ENCODE results near the gene FNDC10.

The FNDC10 gene

DNA sequence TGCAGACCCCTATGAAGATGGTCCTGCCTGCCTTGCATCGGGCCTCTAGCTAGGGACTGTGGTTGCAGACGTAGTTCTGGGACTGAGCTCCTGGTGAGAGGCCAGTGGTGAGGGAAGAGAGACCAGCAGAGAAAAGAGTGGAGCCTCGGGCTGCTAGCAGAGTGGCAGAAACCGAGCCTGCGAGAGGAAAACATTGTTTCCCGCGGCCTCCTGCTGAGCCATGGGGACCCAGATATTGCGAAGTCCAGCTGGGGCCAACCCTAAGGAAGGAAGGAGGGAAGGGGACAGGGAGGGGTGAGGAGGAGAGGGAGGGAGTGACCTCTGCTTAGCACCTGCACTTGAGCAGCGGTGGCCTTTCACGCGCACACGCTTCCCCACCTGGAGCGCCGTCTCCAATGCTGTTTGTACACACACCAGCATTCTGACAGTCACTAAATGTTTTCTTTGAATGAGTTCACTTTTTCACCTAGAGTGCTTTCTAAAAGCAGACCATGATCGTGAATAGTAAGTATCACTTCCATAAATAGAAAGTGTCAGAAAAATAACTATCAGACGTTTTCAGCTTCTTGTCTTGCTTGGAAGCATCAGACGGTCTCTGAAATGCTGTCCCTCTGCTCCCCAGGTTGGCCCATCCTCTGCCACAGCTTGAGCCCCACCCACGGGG lies 2.5 kb upstream of the FNDC10 start:
- no peaks in the 10 kb centered on the region for H3K9me3 ChIP-seq
- H3K27me3 ChIP-seq: peaks cover 4% of the 10 kb centered on the region
- no peaks in the 10 kb centered on the region for H3K36me3 ChIP-seq
- TF ChIP-seq, protein P1, sequence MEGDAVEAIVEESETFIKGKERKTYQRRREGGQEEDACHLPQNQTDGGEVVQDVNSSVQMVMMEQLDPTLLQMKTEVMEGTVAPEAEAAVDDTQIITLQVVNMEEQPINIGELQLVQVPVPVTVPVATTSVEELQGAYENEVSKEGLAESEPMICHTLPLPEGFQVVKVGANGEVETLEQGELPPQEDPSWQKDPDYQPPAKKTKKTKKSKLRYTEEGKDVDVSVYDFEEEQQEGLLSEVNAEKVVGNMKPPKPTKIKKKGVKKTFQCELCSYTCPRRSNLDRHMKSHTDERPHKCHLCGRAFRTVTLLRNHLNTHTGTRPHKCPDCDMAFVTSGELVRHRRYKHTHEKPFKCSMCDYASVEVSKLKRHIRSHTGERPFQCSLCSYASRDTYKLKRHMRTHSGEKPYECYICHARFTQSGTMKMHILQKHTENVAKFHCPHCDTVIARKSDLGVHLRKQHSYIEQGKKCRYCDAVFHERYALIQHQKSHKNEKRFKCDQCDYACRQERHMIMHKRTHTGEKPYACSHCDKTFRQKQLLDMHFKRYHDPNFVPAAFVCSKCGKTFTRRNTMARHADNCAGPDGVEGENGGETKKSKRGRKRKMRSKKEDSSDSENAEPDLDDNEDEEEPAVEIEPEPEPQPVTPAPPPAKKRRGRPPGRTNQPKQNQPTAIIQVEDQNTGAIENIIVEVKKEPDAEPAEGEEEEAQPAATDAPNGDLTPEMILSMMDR (IDR thresholded peaks at IDR 0.05; ENCODE audit: low read depth, low read length): no peak
- no peak for DNase-seq
- peaks cover 16% of the 10 kb centered on the region for H3K4me1 ChIP-seq
- H3K4me3 ChIP-seq (ENCODE audit: low read depth, low read length): no peak overlapping the region

GRCh38 chr1:1601564-1602303 lies 1.8 kb upstream of the FNDC10 start:
- H3K4me3 ChIP-seq (ENCODE audit: low read depth, low read length): no peak overlapping the region
- peaks cover 4% of the 10 kb centered on the region for H3K27me3 ChIP-seq
- TF ChIP-seq, protein P1 (IDR thresholded peaks at IDR 0.05; ENCODE audit: low read depth, low read length): no peak

DNA sequence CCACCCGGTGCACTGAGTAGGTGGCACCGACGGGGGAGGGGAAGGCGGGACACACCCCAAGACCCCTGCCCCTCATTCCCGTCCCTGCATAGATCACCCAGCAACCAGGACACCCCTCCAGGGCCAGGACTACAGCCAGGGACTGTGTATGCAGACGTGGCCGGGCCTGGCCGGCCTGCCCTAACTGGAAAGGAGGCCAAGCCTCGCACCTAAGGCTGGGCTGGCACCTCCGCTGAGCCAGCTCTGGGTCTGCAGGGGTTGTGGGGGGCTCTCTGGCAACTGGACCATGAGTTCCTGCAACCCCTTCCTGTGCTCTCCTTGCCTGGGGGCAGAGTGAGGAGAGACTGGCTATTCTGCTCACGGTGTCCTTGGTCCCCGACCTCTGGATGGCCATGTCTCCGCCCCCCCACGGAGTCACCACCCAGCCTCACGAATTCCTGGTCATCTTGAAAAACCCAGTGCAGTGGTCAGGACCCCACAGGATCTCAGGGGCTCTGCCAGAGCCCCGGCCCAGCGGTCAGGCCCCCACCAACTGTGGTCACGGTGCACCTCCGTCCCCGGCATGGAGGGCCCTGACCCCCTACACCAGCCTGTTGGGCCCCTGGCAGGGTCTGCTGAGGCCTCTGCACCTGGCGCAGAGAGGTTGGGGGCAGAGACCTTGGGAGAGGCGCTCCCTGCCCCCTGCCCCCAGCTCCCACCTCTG lies 1.1 kb upstream of the FNDC10 start:
- peaks cover 20% of the 10 kb centered on the region for H3K4me1 ChIP-seq
- no peak for DNase-seq
- TF ChIP-seq, protein P1 (IDR thresholded peaks at IDR 0.05; ENCODE audit: low read depth, low read length): no peak
- no peak overlapping the region for H3K4me3 ChIP-seq (ENCODE audit: low read depth, low read length)
- no peaks in the 10 kb centered on the region for H3K9me3 ChIP-seq
- no peaks in the 10 kb centered on the region for H3K36me3 ChIP-seq
- H3K27me3 ChIP-seq: peaks cover 4% of the 10 kb centered on the region

More at GRCh38 chr1:1601564-1602303, 1.8 kb upstream of the FNDC10 start:
- no peaks in the 10 kb centered on the region for H3K36me3 ChIP-seq
- DNase-seq: no peak
- H3K9me3 ChIP-seq: no peaks in the 10 kb centered on the region
- peaks cover 20% of the 10 kb centered on the region for H3K4me1 ChIP-seq

- Histone ChIP-seq H3K4me1 (peaks cover 20% of the 10 kb centered on the region), H3K36me3 (no peaks in the 10 kb centered on the region), H3K9me3 (no peaks in the 10 kb centered on the region), H3K4me3 (ENCODE audit: low read depth, low read length) (no peak overlapping the region), H3K27me3 (peaks cover 4% of the 10 kb centered on the region)
- DNase-seq: peak; percentile 68
- TF ChIP-seq, protein P1 (IDR thresholded peaks at IDR 0.05; ENCODE audit: low read depth, low read length): no peak
Observed at GRCh38 chr1:1599030-1599934, 653 bp downstream of the FNDC10 start.

GRCh38 chr1:1598720-1599029 lies 1.3 kb downstream of the FNDC10 start:
- TF ChIP-seq, protein P1 (IDR thresholded peaks at IDR 0.05; ENCODE audit: low read depth, low read length): no peak
- DNase-seq: no peak
- Histone ChIP-seq H3K4me3 (ENCODE audit: low read depth, low read length) (no peak overlapping the region), H3K27me3 (peaks cover 4% of the 10 kb centered on the region), H3K36me3 (no peaks in the 10 kb centered on the region), H3K4me1 (peaks cover 18% of the 10 kb centered on the region), H3K9me3 (no peaks in the 10 kb centered on the region)
